Suprapubic skin (tissue), 4 donors: ENCODE measurements around the gene ST7L. TPM values are rescaled to one million over a fixed set of nuclear protein-coding genes. Genes with fewer than 3 reads are reported as not detected.

Experiments used
- DNase-seq, 2 donors: peaks; one replicate each; pipeline ENCODE4 v3.0.0-alpha.2; 2019; ENCODE audit warnings: low spot score in 2 of 2
- H3K27ac ChIP-seq: fragments of 200-600 bp; sonication (generic); one replicate; pipeline ENCODE4 v1.5.1; 2019
- H3K27me3 ChIP-seq: fragments of 200-600 bp; sonication (generic); one replicate; pipeline ENCODE4 v1.5.1; 2019
- H3K36me3 ChIP-seq: fragments of 200-600 bp; sonication (generic); one replicate; pipeline ENCODE4 v1.5.1; 2019
- H3K4me1 ChIP-seq: fragments of 200-600 bp; sonication (generic); one replicate; pipeline ENCODE4 v1.5.1; 2019
- H3K4me3 ChIP-seq: fragments of 200-600 bp; sonication (generic); one replicate; pipeline ENCODE4 v1.5.1; 2019; ENCODE audit warnings: mild to moderate bottlenecking
- H3K9me3 ChIP-seq: fragments of 200-600 bp; sonication (generic); one replicate; pipeline ENCODE4 v1.5.1; 2019
- CTCF ChIP-seq, 2 donors: fragments of 200-600 bp in 1 of 2; fragments of 450-650 bp in 1 of 2; sonication (generic) in 1 of 2; IDR thresholded peaks; one replicate each; pipeline ENCODE4 v1.5.1; 2016 to 2019; ENCODE audit warnings: antibody characterized with exemption in 2 of 2, mild to moderate bottlenecking in 1 of 2, moderate library complexity in 1 of 2
- EP300 ChIP-seq: sonication (generic); formaldehyde crosslinking; IDR thresholded peaks from one replicate; pipeline ENCODE4 v1.6.1; 2017; ENCODE audit warnings: antibody characterized with exemption
- POLR2A ChIP-seq, 2 donors: fragments of 450-650 bp; IDR thresholded peaks; one replicate each; pipeline ENCODE4 v1.6.1; 2017; ENCODE audit warnings: antibody characterized with exemption in 2 of 2, mild to moderate bottlenecking in 2 of 2, moderate library complexity in 2 of 2
- POLR2AphosphoS5 ChIP-seq, 3 donors: sonication (generic); formaldehyde crosslinking; IDR thresholded peaks; one replicate each; pipeline ENCODE4 v1.6.1; 2017; ENCODE audit warnings: antibody characterized with exemption in 3 of 3
- total RNA-seq, 4 donors: library from RNA; depleted of rRNA; stranded (reverse); fragments of >200 nt; gene quantifications; one replicate each; pipeline ENCODE4 v1.1.0, GENCODE V29; 2016

Gene ST7L
- total RNA-seq, 4 donors from 2014 or later: 16.2 to 40.7 (median 29.4) TPM

- H3K4me1 ChIP-seq: no peaks in the 10 kb centered on the region
- H3K36me3 ChIP-seq: no peaks in the 10 kb centered on the region
- no peak overlapping the region for H3K27ac ChIP-seq
- H3K27me3 ChIP-seq: no peaks in the 10 kb centered on the region
- H3K9me3 ChIP-seq: peaks cover 14% of the 10 kb centered on the region
- no peak for DNase-seq
- no peak for TF ChIP-seq POLR2A (IDR thresholded peaks at IDR 0.05)
- no peak for TF ChIP-seq EP300
- TF ChIP-seq POLR2AphosphoS5 (IDR thresholded peaks at IDR 0.05): no peak
- no peak for TF ChIP-seq CTCF (IDR thresholded peaks at IDR 0.05)
- H3K4me3 ChIP-seq: no peak overlapping the region
Observed at GRCh38 chr1:112477550-112477949, 141.4 kb downstream of the ST7L start.

Other genes with a start within 250 kb of the ST7L start
- 10 to 100 TPM; 25.9 to 59.4 (median 49.3) TPM for gene CTTNBP2NL, start 222.9 kb downstream of the ST7L start, total RNA-seq
- gene WNT2B, start 110.2 kb downstream of the ST7L start, total RNA-seq: 10 to 100 TPM; 18.6 to 57.9 (median 38.8) TPM
- 100 to 1,000 TPM; 134 to 218 (median 200) TPM for gene CAPZA1, start 691 bp upstream of the ST7L start, total RNA-seq
- 100 to 1,000 TPM in 1 of 4 donors, 10 to 100 TPM in 3; 42.8 to 147 (median 70.1) TPM for gene MOV10, start 55.5 kb upstream of the ST7L start, total RNA-seq
- 100 to 1,000 TPM; 138 to 185 (median 153) TPM for gene RHOC, start 88.0 kb upstream of the ST7L start, total RNA-seq
- 10 to 100 TPM in 3 of 4 donors, 1 to 10 TPM in 1; 6.6 to 22.1 (median 13.4) TPM for gene PPM1J, start 96.2 kb upstream of the ST7L start, total RNA-seq